H9 (cell line): ENCODE results near the gene B3GNT3. TPM values are rescaled to one million over a fixed set of nuclear protein-coding genes. Genes with fewer than 3 reads are reported as not detected.

Source experiments
- DNase-seq: peaks from one replicate; pipeline ENCODE4 v3.0.0-alpha.2; 2017
- H2AFZ ChIP-seq: one replicate; pipeline ENCODE4 v1.6.1; 2013; ENCODE audit warnings: mild to moderate bottlenecking, low read length, control low read depth, moderate library complexity
- H2AK5ac ChIP-seq: 2 replicates; pipeline ENCODE4 v1.6.1; 2013; ENCODE audit warnings: low read length, control low read depth, mixed read lengths; ENCODE audit not compliant: insufficient read length
- H2BK120ac ChIP-seq: one replicate; pipeline ENCODE4 v1.6.1; 2013; ENCODE audit warnings: low read depth, mild to moderate bottlenecking, low read length, control low read depth, inconsistent platforms; ENCODE audit not compliant: poor library complexity, severe bottlenecking
- H2BK12ac ChIP-seq: 2 replicates; pipeline ENCODE4 v1.6.1; 2013; ENCODE audit warnings: low read length, control low read depth, mixed read lengths, low read depth; ENCODE audit not compliant: insufficient read length
- H2BK15ac ChIP-seq: 2 replicates; pipeline ENCODE4 v1.6.1; 2013; ENCODE audit warnings: low read depth, low read length, control low read depth
- H2BK20ac ChIP-seq: one replicate; pipeline ENCODE4 v1.6.1; 2013; ENCODE audit warnings: low read depth, mild to moderate bottlenecking, low read length, control low read depth, inconsistent platforms; ENCODE audit not compliant: poor library complexity, severe bottlenecking
- H2BK5ac ChIP-seq: 2 replicates; pipeline ENCODE4 v1.6.1; 2013; ENCODE audit warnings: low read length, control low read depth, mixed read lengths; ENCODE audit not compliant: insufficient read length
- H3K14ac ChIP-seq: 2 replicates; pipeline ENCODE4 v1.6.1; 2013; ENCODE audit warnings: low read length, control low read depth; ENCODE audit not compliant: insufficient read depth
- H3K18ac ChIP-seq: 2 replicates; pipeline ENCODE4 v1.6.1; 2013; ENCODE audit warnings: low read depth, mild to moderate bottlenecking, mixed read lengths, low read length, control low read depth; ENCODE audit not compliant: insufficient read length
- H3K23ac ChIP-seq: 2 replicates; pipeline ENCODE4 v1.6.1; 2013; ENCODE audit warnings: low read length, control low read depth, mixed read lengths, low read depth; ENCODE audit not compliant: insufficient read length
- H3K23me2 ChIP-seq: 2 replicates; pipeline ENCODE4 v1.6.1; 2013; ENCODE audit warnings: low read depth, mild to moderate bottlenecking, mixed read lengths, low read length, control low read depth; ENCODE audit not compliant: insufficient read length, poor library complexity, severe bottlenecking
- H3K27ac ChIP-seq: 2 replicates; pipeline ENCODE4 v1.5.1; 2013; ENCODE audit warnings: low read length, control low read depth, mixed read lengths, low read depth; ENCODE audit not compliant: insufficient read length
- H3K27me3 ChIP-seq: 2 replicates; pipeline ENCODE4 v1.6.1; 2013; ENCODE audit warnings: low read length, control low read depth, inconsistent platforms; ENCODE audit not compliant: insufficient read depth
- H3K4ac ChIP-seq: 2 replicates; pipeline ENCODE4 v1.6.1; 2013; ENCODE audit warnings: low read depth, mild to moderate bottlenecking, control low read depth, inconsistent platforms, low read length, moderate library complexity
- H3K4me1 ChIP-seq: 2 replicates; pipeline ENCODE4 v1.6.1; 2013; ENCODE audit warnings: low read length, control low read depth, inconsistent platforms; ENCODE audit not compliant: insufficient read depth
- H3K4me2 ChIP-seq: 2 replicates; pipeline ENCODE4 v1.6.1; 2013; ENCODE audit warnings: low read length, control low read depth, mixed read lengths; ENCODE audit not compliant: insufficient read length, insufficient read depth
- H3K56ac ChIP-seq: 2 replicates; pipeline ENCODE4 v1.6.1; 2013; ENCODE audit warnings: low read depth, mild to moderate bottlenecking, mixed read lengths, low read length, control low read depth; ENCODE audit not compliant: insufficient read length
- H3K79me1 ChIP-seq: 2 replicates; pipeline ENCODE4 v1.6.1; 2013; ENCODE audit warnings: low read depth, mild to moderate bottlenecking, moderate library complexity, low read length, control low read depth, inconsistent platforms; ENCODE audit not compliant: insufficient read depth, poor library complexity, severe bottlenecking
- H3K79me2 ChIP-seq: 2 replicates; pipeline ENCODE4 v1.6.1; 2013; ENCODE audit warnings: low read length, control low read depth, inconsistent platforms; ENCODE audit not compliant: insufficient read depth
- H3K9ac ChIP-seq: 2 replicates; pipeline ENCODE4 v1.6.1; 2013; ENCODE audit warnings: low read length, control low read depth, mixed read lengths; ENCODE audit not compliant: insufficient read length; ENCODE audit errors: extremely low read depth
- H3K9me3 ChIP-seq: one replicate; pipeline ENCODE4 v1.6.1; 2013; ENCODE audit warnings: low read depth, low read length, inconsistent platforms; ENCODE audit not compliant: control insufficient read depth
- H3T11ph ChIP-seq: one replicate; pipeline ENCODE4 v1.6.1; 2013; ENCODE audit warnings: mild to moderate bottlenecking, low read length, control low read depth, inconsistent platforms
- H4K20me1 ChIP-seq: one replicate; pipeline ENCODE4 v1.6.1; 2013; ENCODE audit not compliant: control insufficient read depth, insufficient read length, insufficient read depth
- H4K5ac ChIP-seq: 2 replicates; pipeline ENCODE4 v1.6.1; 2013; ENCODE audit warnings: low read depth, mild to moderate bottlenecking, mixed read lengths, low read length, control low read depth; ENCODE audit not compliant: insufficient read length
- H4K8ac ChIP-seq: replicated peaks from 2 replicates; pipeline ENCODE4 v1.6.1; 2013; ENCODE audit warnings: low read length, control low read depth, mixed read lengths, low read depth; ENCODE audit not compliant: insufficient read length
- H4K91ac ChIP-seq: 2 replicates; pipeline ENCODE4 v1.6.1; 2013; ENCODE audit warnings: low read depth, mild to moderate bottlenecking, moderate library complexity, mixed read lengths, low read length, control low read depth; ENCODE audit not compliant: insufficient read length
- H3K27ac Mint-ChIP-seq, 3 experiments: 2 replicates in 2 of 3; 3 replicates in 1 of 3; pipeline ENCODE4 v1.8.0; 2020 to 2021; ENCODE audit warnings: mixed read lengths in 3 of 3, mild to moderate bottlenecking in 1 of 3, moderate library complexity in 1 of 3
- H3K27me3 Mint-ChIP-seq: 2 replicates; pipeline ENCODE4 v1.8.0; 2021; ENCODE audit warnings: low read depth, mild to moderate bottlenecking, moderate library complexity, mixed read lengths
- H3K36me3 Mint-ChIP-seq, 3 experiments: 2 replicates in 2 of 3; 3 replicates in 1 of 3; pipeline ENCODE4 v1.8.0; 2020 to 2021; ENCODE audit warnings: low read depth in 3 of 3, mixed read lengths in 3 of 3; ENCODE audit not compliant: insufficient read depth in 1 of 3
- H3K4me1 Mint-ChIP-seq, 2 experiments: 2 replicates each; pipeline ENCODE4 v1.8.0; 2020; ENCODE audit warnings: mixed read lengths in 2 of 2
- H3K4me3 Mint-ChIP-seq, 2 experiments: 2 replicates in 1 of 2; 3 replicates in 1 of 2; pipeline ENCODE4 v1.8.0; 2020 to 2021; ENCODE audit warnings: mild to moderate bottlenecking in 2 of 2, mixed read lengths in 2 of 2, moderate library complexity in 1 of 2
- H3K9me3 Mint-ChIP-seq, 2 experiments: 2 replicates in 1 of 2; 3 replicates in 1 of 2; pipeline ENCODE4 v1.8.0; 2020; ENCODE audit warnings: mild to moderate bottlenecking in 2 of 2, mixed read lengths in 2 of 2, moderate library complexity in 1 of 2
- WGBS: extraction: QIAGEN DNeasy Blood & Tissue Kit; methylation state at CpG from one replicate; pipeline ENCODE4 v1.1.7; 2013; ENCODE audit warnings: missing lambda C conversion rate, low lambda C conversion rate, mixed read lengths; ENCODE audit not compliant: insufficient read length; ENCODE audit errors: extremely low coverage; 5-methylcytosine and 5-hydroxymethylcytosine counted together
- total RNA-seq: library from RNA; stranded (reverse); gene quantifications from 2 replicates; pipeline ENCODE4 v1.2.1, GENCODE V29; 2021
- TF ChIP-seq, protein P1 (sequence below): fragments of 200-600 bp; sonication (generic); conservative IDR thresholded peaks from 3 replicates; pipeline ENCODE4 v1.8.0; 2021; ENCODE audit warnings: antibody characterized with exemption, mild to moderate bottlenecking

B3GNT3 gene
- total RNA-seq, 1 experiment from 2014 or later = 0.96 TPM

DNA sequence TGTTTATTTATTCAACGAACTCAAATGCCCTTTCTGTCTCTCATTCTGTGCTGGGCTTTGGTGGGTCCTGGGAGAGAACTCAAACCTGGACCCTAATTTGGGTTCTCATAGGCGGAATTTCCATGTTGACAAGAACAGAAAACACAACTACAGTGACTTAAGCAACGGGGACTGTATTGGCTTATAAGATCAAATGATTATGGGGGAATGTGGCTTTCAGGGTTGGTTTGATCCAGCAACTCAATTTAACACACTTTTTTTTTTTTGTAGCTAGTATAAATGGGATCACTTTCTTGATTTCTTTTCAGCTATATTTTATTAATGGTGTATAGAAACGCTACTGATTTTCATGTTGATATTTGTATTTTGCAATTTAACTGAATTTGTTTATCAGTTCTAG is 33.8 kb upstream of the B3GNT3 start:
- H2BK12ac ChIP-seq = no peak overlapping the region
- no peak overlapping the region for H3K9ac ChIP-seq
- Mint-ChIP-seq H3K4me1 (peaks cover 5 to 13% of the 10 kb centered on the region in 2 experiments), H3K4me3 (no peak overlapping the region), H3K27me3 (no peaks in the 10 kb centered on the region; the same call in 1 of the 2 replicates), H3K9me3 (no peaks in the 10 kb centered on the region; a peak in 2 of 5 replicates), H3K36me3 (peaks cover 3 to 10% (median 4%) of the 10 kb centered on the region in 3 experiments; a peak in 5 of 7 replicates), H3K27ac (no peak overlapping the region; a peak in 1 of 7 replicates)
- no peak for DNase-seq
- no CpG with 5 or more reads among the region's 4 CpGs for WGBS
- H3K79me2 ChIP-seq = no peaks in the 10 kb centered on the region
- no peak overlapping the region for H4K8ac ChIP-seq
- H2BK15ac ChIP-seq = no peak overlapping the region
- no peaks in the 10 kb centered on the region for H3K9me3 ChIP-seq
- no peak overlapping the region for H2BK20ac ChIP-seq
- H3K27ac ChIP-seq = no peak overlapping the region
- no peaks in the 10 kb centered on the region for H3K27me3 ChIP-seq
- H3K4me2 ChIP-seq = no peak overlapping the region
- H3K14ac ChIP-seq = no peak overlapping the region
- H3K56ac ChIP-seq = no peak overlapping the region
- H2AFZ ChIP-seq = no peak overlapping the region
- H3T11ph ChIP-seq = no peak overlapping the region
- no peak overlapping the region for H2AK5ac ChIP-seq
- H2BK120ac ChIP-seq = no peak overlapping the region
- no peaks in the 10 kb centered on the region for H3K4me1 ChIP-seq
- H4K91ac ChIP-seq = no peak overlapping the region
- H3K4ac ChIP-seq = no peak overlapping the region
- no peaks in the 10 kb centered on the region for H3K79me1 ChIP-seq
- H3K18ac ChIP-seq = no peak overlapping the region
- H2BK5ac ChIP-seq = no peak overlapping the region
- H3K23ac ChIP-seq = no peak overlapping the region
- no peak overlapping the region for H4K5ac ChIP-seq
- H4K20me1 ChIP-seq = no peaks in the 10 kb centered on the region
- H3K23me2 ChIP-seq = no peaks in the 10 kb centered on the region
- TF ChIP-seq, protein P1, sequence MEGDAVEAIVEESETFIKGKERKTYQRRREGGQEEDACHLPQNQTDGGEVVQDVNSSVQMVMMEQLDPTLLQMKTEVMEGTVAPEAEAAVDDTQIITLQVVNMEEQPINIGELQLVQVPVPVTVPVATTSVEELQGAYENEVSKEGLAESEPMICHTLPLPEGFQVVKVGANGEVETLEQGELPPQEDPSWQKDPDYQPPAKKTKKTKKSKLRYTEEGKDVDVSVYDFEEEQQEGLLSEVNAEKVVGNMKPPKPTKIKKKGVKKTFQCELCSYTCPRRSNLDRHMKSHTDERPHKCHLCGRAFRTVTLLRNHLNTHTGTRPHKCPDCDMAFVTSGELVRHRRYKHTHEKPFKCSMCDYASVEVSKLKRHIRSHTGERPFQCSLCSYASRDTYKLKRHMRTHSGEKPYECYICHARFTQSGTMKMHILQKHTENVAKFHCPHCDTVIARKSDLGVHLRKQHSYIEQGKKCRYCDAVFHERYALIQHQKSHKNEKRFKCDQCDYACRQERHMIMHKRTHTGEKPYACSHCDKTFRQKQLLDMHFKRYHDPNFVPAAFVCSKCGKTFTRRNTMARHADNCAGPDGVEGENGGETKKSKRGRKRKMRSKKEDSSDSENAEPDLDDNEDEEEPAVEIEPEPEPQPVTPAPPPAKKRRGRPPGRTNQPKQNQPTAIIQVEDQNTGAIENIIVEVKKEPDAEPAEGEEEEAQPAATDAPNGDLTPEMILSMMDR = no peak
